GM12892 (cell line): Measurements from ENCODE around the gene ZNF492.

Experiments
- POLR2A ChIP-seq: IDR thresholded peaks from 2 replicates; pipeline ENCODE4 v1.6.1; 2011; ENCODE audit warnings: low read depth, low read length, control low read depth
- POLR2AphosphoS5 ChIP-seq: IDR thresholded peaks from 2 replicates; pipeline ENCODE4 v1.6.1; 2011; ENCODE audit warnings: low read depth, low read length, control low read depth
- TAF1 ChIP-seq: IDR thresholded peaks from 2 replicates; pipeline ENCODE4 v1.6.1; 2011; ENCODE audit warnings: low read depth, mild to moderate bottlenecking, control low read depth, low read length, borderline replicate concordance

DNA sequence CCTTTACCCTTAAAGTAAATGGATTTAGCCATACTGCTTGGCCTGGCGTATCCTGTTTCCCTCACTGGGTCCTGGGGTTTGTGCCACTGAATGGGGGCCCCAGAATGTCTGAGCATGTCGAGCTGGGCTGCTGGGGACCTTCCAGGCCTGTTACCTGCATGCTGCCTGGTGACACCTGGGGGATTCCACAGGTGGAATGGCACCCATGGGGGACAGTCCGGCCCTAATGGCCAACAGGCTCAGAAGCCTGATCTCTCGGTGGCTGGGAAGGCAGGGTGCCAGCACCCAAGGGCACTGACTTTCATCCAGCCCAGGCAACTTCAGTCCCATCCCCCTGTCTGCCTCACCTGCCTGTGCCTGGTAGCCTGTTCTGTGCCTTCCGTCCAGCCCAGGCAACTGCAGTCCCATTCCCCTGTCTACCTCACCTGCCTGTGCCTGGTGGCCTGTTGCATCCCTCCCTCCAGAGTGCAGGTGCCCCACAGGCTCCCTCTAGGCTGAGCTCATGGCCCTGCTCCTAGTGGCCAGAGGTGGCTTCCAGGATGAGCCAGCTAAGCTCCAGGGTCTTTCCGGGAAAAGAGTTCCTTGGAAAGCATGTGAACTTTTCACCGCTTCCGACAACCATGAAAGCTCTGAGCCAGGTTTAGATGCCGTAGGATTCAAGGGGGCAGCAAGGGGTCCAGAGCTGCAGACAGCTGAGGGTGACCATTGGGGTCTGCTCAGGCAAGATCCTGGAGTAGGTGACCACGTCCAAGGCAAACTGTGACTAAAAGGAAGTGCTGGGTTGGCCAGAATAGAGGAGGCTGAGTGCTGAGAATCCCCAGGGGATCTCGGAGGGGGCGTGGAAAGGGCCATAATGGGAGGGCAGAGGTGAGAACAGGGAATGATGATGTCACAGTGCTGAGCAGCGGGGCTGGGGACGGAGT is 30.3 kb upstream of the ZNF492 start:
- no peak for TF ChIP-seq POLR2A
- no peak for TF ChIP-seq TAF1
- TF ChIP-seq POLR2AphosphoS5: no peak
